ENCODE results near the gene ADGRL3. TPM values are rescaled to one million over a fixed set of nuclear protein-coding genes. Genes with fewer than 3 reads are reported as not detected.

ADGRL3 gene
- total RNA-seq, 1 donor from 2014 or later = 31.3 TPM

DNA sequence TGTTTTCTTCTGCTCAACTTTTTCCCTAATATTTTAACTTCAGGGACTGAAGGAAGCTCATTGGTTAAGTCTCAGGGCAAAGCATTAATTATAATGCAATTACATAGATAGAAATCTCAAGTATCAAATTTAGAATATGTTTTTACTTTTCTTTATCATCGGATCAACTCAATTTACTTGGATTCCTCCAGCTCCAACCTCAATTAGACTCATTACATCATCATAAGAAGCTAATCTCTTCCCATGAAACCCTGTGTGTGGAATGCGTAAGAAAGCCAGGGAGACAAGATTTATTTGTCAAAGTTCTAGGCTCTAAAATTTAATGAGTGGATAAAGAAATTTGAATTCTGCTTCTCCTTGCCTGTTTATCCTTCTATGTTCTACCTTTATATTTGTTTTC is 918.4 kb downstream of the ADGRL3 start:
- Histone ChIP-seq H2AFZ (ENCODE audit: low read depth, low read length) (no peak overlapping the region), H3K4me3 (ENCODE audit: insufficient read depth, low read depth, low read length) (no peak overlapping the region), H3K4me2 (ENCODE audit: low read length) (no peak overlapping the region), H3K36me3 (ENCODE audit: insufficient read depth, low read length) (no peaks in the 10 kb centered on the region), H4K20me1 (ENCODE audit: insufficient read depth, low read length) (no peaks in the 10 kb centered on the region), H3K4me1 (ENCODE audit: insufficient read depth, low read length) (no peaks in the 10 kb centered on the region), H3K79me2 (ENCODE audit: insufficient read depth, low read length) (no peaks in the 10 kb centered on the region), H3K9me3 (ENCODE audit: insufficient read depth, low read depth, low read length) (no peaks in the 10 kb centered on the region), H3K27me3 (ENCODE audit: insufficient read depth, low read length) (no peaks in the 10 kb centered on the region), H3K27ac (ENCODE audit: low read depth, low read length) (no peak overlapping the region), H3K9ac (ENCODE audit: low read length) (no peak overlapping the region)
- peaks cover 5% of the 10 kb centered on the region for H3K4me1 Mint-ChIP-seq (ENCODE audit: low read depth, unreplicated experiment)
- no peak overlapping the region for H3K4me3 Mint-ChIP-seq (ENCODE audit: unreplicated experiment)
- TF ChIP-seq EZH2 (IDR thresholded peaks at IDR 0.05; ENCODE audit: insufficient read depth, low read length) = no peak
- TF ChIP-seq, protein P1, sequence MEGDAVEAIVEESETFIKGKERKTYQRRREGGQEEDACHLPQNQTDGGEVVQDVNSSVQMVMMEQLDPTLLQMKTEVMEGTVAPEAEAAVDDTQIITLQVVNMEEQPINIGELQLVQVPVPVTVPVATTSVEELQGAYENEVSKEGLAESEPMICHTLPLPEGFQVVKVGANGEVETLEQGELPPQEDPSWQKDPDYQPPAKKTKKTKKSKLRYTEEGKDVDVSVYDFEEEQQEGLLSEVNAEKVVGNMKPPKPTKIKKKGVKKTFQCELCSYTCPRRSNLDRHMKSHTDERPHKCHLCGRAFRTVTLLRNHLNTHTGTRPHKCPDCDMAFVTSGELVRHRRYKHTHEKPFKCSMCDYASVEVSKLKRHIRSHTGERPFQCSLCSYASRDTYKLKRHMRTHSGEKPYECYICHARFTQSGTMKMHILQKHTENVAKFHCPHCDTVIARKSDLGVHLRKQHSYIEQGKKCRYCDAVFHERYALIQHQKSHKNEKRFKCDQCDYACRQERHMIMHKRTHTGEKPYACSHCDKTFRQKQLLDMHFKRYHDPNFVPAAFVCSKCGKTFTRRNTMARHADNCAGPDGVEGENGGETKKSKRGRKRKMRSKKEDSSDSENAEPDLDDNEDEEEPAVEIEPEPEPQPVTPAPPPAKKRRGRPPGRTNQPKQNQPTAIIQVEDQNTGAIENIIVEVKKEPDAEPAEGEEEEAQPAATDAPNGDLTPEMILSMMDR (IDR thresholded peaks at IDR 0.05; ENCODE audit: insufficient read depth, low read depth, low read length) = no peak
- no peak overlapping the region for H3K27ac Mint-ChIP-seq (ENCODE audit: unreplicated experiment)
- H3K9me3 Mint-ChIP-seq (ENCODE audit: unreplicated experiment) = no peaks in the 10 kb centered on the region
- FAIRE-seq = no peak
- no peak for DNase-seq (ENCODE audit: low read depth)
- H3K36me3 Mint-ChIP-seq (ENCODE audit: low read depth, unreplicated experiment) = no peaks in the 10 kb centered on the region
- H3K27me3 Mint-ChIP-seq (ENCODE audit: low read depth, unreplicated experiment) = no peaks in the 10 kb centered on the region

DNA sequence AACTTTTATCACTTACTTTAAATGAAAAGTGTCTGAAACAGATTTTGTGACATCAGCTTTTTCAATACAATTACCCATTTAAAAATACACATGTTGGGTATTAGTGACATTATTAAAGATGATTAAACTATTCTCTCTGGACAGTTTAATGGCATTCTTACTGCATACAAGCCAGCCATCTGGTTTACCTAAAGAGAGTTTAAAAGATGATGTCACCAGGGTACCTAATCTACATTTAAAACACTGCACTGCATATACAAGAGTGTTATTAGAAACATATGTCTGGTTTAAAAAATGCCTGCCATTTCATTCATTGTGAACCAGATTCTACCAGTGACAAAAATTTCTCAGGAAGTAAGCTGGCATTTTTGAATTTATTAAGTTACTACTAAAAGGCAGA is 919.1 kb downstream of the ADGRL3 start:
- H3K9me3 Mint-ChIP-seq (ENCODE audit: unreplicated experiment) = no peaks in the 10 kb centered on the region
- H3K4me2 ChIP-seq (ENCODE audit: low read length) = no peak overlapping the region
- H4K20me1 ChIP-seq (ENCODE audit: insufficient read depth, low read length) = no peaks in the 10 kb centered on the region
- no peak overlapping the region for H3K4me3 ChIP-seq (ENCODE audit: insufficient read depth, low read depth, low read length)
- peaks cover 5% of the 10 kb centered on the region for H3K4me1 Mint-ChIP-seq (ENCODE audit: low read depth, unreplicated experiment)
- no peak for FAIRE-seq
- H3K9me3 ChIP-seq (ENCODE audit: insufficient read depth, low read depth, low read length) = no peaks in the 10 kb centered on the region
- H3K27me3 Mint-ChIP-seq (ENCODE audit: low read depth, unreplicated experiment) = no peaks in the 10 kb centered on the region
- no peaks in the 10 kb centered on the region for H3K4me1 ChIP-seq (ENCODE audit: insufficient read depth, low read length)
- H3K27ac ChIP-seq (ENCODE audit: low read depth, low read length) = no peak overlapping the region
- no peaks in the 10 kb centered on the region for H3K27me3 ChIP-seq (ENCODE audit: insufficient read depth, low read length)
- H3K9ac ChIP-seq (ENCODE audit: low read length) = no peak overlapping the region
- no peaks in the 10 kb centered on the region for H3K36me3 Mint-ChIP-seq (ENCODE audit: low read depth, unreplicated experiment)
- no peak overlapping the region for H3K27ac Mint-ChIP-seq (ENCODE audit: unreplicated experiment)
- H3K36me3 ChIP-seq (ENCODE audit: insufficient read depth, low read length) = no peaks in the 10 kb centered on the region
- TF ChIP-seq, protein P1 (IDR thresholded peaks at IDR 0.05; ENCODE audit: insufficient read depth, low read depth, low read length) = no peak
- no peak for TF ChIP-seq EZH2 (IDR thresholded peaks at IDR 0.05; ENCODE audit: insufficient read depth, low read length)
- no peak overlapping the region for H2AFZ ChIP-seq (ENCODE audit: low read depth, low read length)
- DNase-seq (ENCODE audit: low read depth) = no peak
- no peaks in the 10 kb centered on the region for H3K79me2 ChIP-seq (ENCODE audit: insufficient read depth, low read length)
- no peak overlapping the region for H3K4me3 Mint-ChIP-seq (ENCODE audit: unreplicated experiment)

DNA sequence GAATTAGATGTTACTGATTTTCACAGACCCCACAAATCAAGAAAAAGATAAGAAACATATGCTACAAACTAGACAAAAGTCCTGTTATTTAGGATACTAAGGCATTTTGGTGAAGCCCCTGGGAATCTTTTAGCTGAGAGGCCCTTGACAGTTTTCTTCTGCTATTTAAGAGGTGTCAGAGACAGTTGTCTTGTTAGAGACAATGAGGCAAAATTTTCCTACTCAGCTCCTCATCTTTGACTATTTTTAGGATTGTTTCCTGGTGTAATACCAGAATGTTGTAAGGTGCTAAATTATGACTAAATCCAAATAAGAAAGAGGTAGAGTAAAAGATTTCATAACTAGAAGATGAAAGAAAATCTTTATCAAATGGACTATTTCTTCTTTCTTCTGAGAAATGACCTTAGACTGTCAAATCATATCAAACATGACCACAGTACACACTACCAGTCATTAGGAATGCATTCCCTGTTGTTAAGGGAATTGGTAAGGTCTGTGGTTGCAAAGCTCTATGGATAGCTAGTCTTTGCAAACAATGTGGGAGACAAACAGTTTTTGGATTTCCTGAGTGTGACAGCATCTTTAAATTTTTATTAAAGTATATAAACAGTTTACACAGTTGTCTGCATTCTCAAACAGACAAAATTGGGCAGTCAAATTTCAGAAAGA is 926.1 kb downstream of the ADGRL3 start:
- Histone ChIP-seq H3K27me3 (ENCODE audit: insufficient read depth, low read length) (no peaks in the 10 kb centered on the region), H3K79me2 (ENCODE audit: insufficient read depth, low read length) (no peaks in the 10 kb centered on the region), H3K4me2 (ENCODE audit: low read length) (no peak overlapping the region), H3K9me3 (ENCODE audit: insufficient read depth, low read depth, low read length) (no peaks in the 10 kb centered on the region), H3K36me3 (ENCODE audit: insufficient read depth, low read length) (no peaks in the 10 kb centered on the region), H4K20me1 (ENCODE audit: insufficient read depth, low read length) (no peaks in the 10 kb centered on the region), H3K9ac (ENCODE audit: low read length) (no peak overlapping the region), H3K4me1 (ENCODE audit: insufficient read depth, low read length) (no peaks in the 10 kb centered on the region), H3K27ac (ENCODE audit: low read depth, low read length) (no peak overlapping the region), H3K4me3 (ENCODE audit: insufficient read depth, low read depth, low read length) (no peak overlapping the region), H2AFZ (ENCODE audit: low read depth, low read length) (no peak overlapping the region)
- H3K9me3 Mint-ChIP-seq (ENCODE audit: unreplicated experiment) = no peaks in the 10 kb centered on the region
- DNase-seq (ENCODE audit: low read depth) = no peak
- H3K4me3 Mint-ChIP-seq (ENCODE audit: unreplicated experiment) = no peak overlapping the region
- no peak for FAIRE-seq
- peaks cover 2% of the 10 kb centered on the region for H3K36me3 Mint-ChIP-seq (ENCODE audit: low read depth, unreplicated experiment)
- H3K27me3 Mint-ChIP-seq (ENCODE audit: low read depth, unreplicated experiment) = no peaks in the 10 kb centered on the region
- peaks cover 3% of the 10 kb centered on the region for H3K4me1 Mint-ChIP-seq (ENCODE audit: low read depth, unreplicated experiment)
- peak overlapping the region; percentile 18 for H3K27ac Mint-ChIP-seq (ENCODE audit: unreplicated experiment)
- TF ChIP-seq, protein P1 (IDR thresholded peaks at IDR 0.05; ENCODE audit: insufficient read depth, low read depth, low read length) = no peak
